Measurements from ENCODE around the gene KRTAP16-1.

DNA sequence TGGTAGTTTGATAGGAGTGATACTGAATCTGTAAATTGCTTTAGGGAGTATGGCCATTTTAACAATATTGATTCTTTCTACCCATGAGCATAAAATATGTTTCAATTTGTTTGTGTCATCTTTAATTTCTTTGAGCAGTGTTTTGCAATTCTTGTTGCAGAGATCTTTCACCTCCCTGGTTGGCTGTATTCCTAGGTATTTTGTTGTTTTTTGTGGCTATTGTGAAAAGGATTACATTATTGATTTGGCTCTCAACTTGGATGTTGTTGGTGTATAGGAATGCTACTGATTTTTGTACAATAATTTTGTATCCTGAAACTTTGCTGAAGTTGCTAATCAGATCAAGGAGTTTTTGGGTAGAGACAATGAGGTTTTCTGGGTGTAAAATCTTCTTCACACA is 50.7 kb downstream of the KRTAP16-1 start:
- TF ChIP-seq, protein P1, sequence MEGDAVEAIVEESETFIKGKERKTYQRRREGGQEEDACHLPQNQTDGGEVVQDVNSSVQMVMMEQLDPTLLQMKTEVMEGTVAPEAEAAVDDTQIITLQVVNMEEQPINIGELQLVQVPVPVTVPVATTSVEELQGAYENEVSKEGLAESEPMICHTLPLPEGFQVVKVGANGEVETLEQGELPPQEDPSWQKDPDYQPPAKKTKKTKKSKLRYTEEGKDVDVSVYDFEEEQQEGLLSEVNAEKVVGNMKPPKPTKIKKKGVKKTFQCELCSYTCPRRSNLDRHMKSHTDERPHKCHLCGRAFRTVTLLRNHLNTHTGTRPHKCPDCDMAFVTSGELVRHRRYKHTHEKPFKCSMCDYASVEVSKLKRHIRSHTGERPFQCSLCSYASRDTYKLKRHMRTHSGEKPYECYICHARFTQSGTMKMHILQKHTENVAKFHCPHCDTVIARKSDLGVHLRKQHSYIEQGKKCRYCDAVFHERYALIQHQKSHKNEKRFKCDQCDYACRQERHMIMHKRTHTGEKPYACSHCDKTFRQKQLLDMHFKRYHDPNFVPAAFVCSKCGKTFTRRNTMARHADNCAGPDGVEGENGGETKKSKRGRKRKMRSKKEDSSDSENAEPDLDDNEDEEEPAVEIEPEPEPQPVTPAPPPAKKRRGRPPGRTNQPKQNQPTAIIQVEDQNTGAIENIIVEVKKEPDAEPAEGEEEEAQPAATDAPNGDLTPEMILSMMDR (IDR thresholded peaks at IDR 0.05; ENCODE audit: control extremely low read depth in 1 of 3, insufficient read depth in 1 of 3, low read depth in 1 of 3, low read length in 3 of 3), result no peak
- no peak for TF ChIP-seq POLR2AphosphoS5 (IDR thresholded peaks at IDR 0.05; ENCODE audit: low read depth, low read length)
- no peak for TF ChIP-seq SIN3A (conservative IDR thresholded peaks at IDR 0.05 in 1 of 2, IDR thresholded peaks at IDR 0.05 in 1 of 2; ENCODE audit: low read depth in 1 of 2, low read length in 2 of 2)
- no peak for TF ChIP-seq POLR2A (IDR thresholded peaks at IDR 0.05; ENCODE audit: control extremely low read depth in 1 of 2, low read depth in 2 of 2, low read length in 2 of 2)
- no peak for TF ChIP-seq EP300 (IDR thresholded peaks at IDR 0.05; ENCODE audit: borderline replicate concordance in 1 of 2, low read depth in 2 of 2, low read length in 2 of 2)
- TF ChIP-seq TAF1 (IDR thresholded peaks at IDR 0.05; ENCODE audit: low read depth, low read length), result no peak
- TF ChIP-seq ZNF274 (IDR thresholded peaks at IDR 0.05; ENCODE audit: borderline replicate concordance, extremely low read depth, low read length), result no peak
- TF ChIP-seq, protein P2, sequence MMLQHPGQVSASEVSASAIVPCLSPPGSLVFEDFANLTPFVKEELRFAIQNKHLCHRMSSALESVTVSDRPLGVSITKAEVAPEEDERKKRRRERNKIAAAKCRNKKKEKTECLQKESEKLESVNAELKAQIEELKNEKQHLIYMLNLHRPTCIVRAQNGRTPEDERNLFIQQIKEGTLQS (IDR thresholded peaks at IDR 0.05; ENCODE audit: insufficient read depth, low read depth, low read length), result no peak
- TF ChIP-seq NRF1 (IDR thresholded peaks at IDR 0.05; ENCODE audit: low read depth, low read length), result no peak
- TF ChIP-seq EZH2 (IDR thresholded peaks at IDR 0.05; ENCODE audit: low read depth, low read length, severe bottlenecking), result no peak
- TF ChIP-seq CHD1 (IDR thresholded peaks at IDR 0.05; ENCODE audit: low read depth, low read length), result no peak
- TF ChIP-seq CHD2 (IDR thresholded peaks at IDR 0.05; ENCODE audit: low read length), result no peak
